A549 (cell line): ENCODE data around the gene EMP3.

Source experiments
- ESRRA ChIP-seq: fragments of 150-350 bp; IDR thresholded peaks from 2 replicates; pipeline ENCODE4 v1.6.1; 2014; ENCODE audit warnings: mild to moderate bottlenecking, low read length, borderline replicate concordance
- MAZ ChIP-seq: fragments of 150-350 bp; IDR thresholded peaks from 2 replicates; pipeline ENCODE4 v1.6.1; 2014; ENCODE audit warnings: antibody characterized with exemption, low read depth, low read length, borderline replicate concordance
- RAD21 ChIP-seq, 2 experiments: fragments of >200 bp in 1 of 2; sonication (Bioruptor Twin) in 1 of 2; formaldehyde crosslinking in 1 of 2; IDR thresholded peaks in 1 of 2; conservative IDR thresholded peaks in 1 of 2; 2 replicates in 1 of 2; 3 replicates in 1 of 2; pipeline ENCODE4 v1.6.1; 2012 to 2018; ENCODE audit warnings: inconsistent platforms in 1 of 2
- ZFP36 ChIP-seq: fragments of 450-650 bp; IDR thresholded peaks from 2 replicates; pipeline ENCODE4 v1.6.1; 2014; ENCODE audit warnings: borderline replicate concordance; ENCODE audit not compliant: partially characterized antibody
- TF ChIP-seq, protein P1 (sequence below): fragments of >200 bp; sonication (Bioruptor Twin); formaldehyde crosslinking; IDR thresholded peaks from 3 replicates; pipeline ENCODE4 v1.5.1; 2016
- TF ChIP-seq, protein P2 (sequence below): fragments of 450-650 bp; IDR thresholded peaks from 2 replicates; pipeline ENCODE4 v1.6.1; 2014; ENCODE audit warnings: antibody characterized with exemption

DNA sequence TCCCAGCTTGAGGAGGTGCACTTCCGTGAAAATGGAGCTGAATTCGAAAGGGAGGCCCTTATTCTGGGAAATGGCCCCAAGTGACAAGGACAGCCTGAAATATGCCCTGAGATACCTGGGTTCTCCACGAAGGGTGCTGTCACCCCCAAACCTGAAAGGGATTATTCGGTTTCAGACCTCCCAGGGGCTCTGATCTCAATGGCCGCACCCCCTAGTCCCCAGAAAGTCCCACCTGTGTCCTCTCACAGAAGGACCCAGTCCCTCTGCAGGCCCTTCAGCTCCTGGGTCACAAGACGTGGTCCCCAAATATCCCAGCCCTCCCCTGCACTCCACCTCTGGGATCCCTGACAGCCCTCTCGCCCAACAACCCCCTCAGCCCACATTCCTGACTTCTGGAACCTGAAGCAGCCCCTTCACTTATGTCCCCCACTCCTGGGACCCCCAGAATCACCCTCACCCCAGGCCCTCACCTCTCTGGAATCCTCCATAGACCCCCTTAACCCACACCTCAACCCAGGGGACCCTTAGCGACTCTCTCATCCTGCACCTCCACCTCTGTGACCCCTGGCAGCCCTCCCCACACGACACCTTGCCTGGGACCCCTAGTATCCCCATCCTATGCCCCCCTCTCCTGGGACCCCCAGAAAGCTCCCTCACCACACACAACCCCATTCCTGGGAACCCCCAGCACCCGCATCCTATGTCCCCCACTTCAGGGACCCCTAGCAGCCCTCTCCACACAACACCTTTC, 39.4 kb downstream of the EMP3 start:
- no peak for TF ChIP-seq ZFP36
- TF ChIP-seq, protein P1, sequence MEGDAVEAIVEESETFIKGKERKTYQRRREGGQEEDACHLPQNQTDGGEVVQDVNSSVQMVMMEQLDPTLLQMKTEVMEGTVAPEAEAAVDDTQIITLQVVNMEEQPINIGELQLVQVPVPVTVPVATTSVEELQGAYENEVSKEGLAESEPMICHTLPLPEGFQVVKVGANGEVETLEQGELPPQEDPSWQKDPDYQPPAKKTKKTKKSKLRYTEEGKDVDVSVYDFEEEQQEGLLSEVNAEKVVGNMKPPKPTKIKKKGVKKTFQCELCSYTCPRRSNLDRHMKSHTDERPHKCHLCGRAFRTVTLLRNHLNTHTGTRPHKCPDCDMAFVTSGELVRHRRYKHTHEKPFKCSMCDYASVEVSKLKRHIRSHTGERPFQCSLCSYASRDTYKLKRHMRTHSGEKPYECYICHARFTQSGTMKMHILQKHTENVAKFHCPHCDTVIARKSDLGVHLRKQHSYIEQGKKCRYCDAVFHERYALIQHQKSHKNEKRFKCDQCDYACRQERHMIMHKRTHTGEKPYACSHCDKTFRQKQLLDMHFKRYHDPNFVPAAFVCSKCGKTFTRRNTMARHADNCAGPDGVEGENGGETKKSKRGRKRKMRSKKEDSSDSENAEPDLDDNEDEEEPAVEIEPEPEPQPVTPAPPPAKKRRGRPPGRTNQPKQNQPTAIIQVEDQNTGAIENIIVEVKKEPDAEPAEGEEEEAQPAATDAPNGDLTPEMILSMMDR: no peak
- TF ChIP-seq, protein P2, sequence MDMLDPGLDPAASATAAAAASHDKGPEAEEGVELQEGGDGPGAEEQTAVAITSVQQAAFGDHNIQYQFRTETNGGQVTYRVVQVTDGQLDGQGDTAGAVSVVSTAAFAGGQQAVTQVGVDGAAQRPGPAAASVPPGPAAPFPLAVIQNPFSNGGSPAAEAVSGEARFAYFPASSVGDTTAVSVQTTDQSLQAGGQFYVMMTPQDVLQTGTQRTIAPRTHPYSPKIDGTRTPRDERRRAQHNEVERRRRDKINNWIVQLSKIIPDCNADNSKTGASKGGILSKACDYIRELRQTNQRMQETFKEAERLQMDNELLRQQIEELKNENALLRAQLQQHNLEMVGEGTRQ: no peak
- TF ChIP-seq MAZ: no peak
- no peak for TF ChIP-seq RAD21 (conservative IDR thresholded peaks at IDR 0.05 in 1 of 2, IDR thresholded peaks at IDR 0.05 in 1 of 2)
- no peak for TF ChIP-seq ESRRA
